ENCODE data around the gene OLFM2.

DNA sequence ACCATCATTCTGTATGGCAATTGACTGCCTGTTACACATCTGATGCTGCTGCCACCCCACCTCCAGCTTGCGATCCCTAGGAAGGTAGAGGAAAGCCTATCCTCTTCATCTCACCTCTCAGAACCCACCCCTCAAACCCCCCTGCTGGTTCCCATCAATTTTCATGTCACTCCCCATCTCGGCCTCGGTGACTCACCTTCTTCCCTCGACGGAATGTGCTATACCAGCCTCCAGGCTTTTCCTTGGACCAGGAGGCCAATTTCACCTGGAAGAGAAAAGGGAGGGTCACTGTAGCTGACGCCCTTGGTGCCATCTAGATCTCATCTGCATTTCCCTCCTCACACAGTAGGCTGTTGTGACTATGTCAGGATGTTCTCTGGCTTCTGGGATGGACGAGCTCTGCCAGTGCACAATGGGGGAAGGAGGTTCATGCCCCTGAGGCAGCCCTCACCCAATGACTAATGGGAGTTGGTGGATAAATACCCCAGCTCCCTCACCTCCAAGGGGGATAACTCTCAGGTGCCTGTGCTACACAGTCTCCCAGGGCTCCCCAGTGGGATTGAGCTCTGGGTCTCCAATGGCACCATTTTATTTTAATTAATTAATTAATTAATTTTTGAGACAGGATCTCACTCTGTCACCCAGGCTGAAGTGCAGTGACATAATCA is 26.4 kb upstream of the OLFM2 start:
- TF ChIP-seq, protein P1, sequence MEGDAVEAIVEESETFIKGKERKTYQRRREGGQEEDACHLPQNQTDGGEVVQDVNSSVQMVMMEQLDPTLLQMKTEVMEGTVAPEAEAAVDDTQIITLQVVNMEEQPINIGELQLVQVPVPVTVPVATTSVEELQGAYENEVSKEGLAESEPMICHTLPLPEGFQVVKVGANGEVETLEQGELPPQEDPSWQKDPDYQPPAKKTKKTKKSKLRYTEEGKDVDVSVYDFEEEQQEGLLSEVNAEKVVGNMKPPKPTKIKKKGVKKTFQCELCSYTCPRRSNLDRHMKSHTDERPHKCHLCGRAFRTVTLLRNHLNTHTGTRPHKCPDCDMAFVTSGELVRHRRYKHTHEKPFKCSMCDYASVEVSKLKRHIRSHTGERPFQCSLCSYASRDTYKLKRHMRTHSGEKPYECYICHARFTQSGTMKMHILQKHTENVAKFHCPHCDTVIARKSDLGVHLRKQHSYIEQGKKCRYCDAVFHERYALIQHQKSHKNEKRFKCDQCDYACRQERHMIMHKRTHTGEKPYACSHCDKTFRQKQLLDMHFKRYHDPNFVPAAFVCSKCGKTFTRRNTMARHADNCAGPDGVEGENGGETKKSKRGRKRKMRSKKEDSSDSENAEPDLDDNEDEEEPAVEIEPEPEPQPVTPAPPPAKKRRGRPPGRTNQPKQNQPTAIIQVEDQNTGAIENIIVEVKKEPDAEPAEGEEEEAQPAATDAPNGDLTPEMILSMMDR (IDR thresholded peaks at IDR 0.05): no peak
- no peak for TF ChIP-seq POLR2A (IDR thresholded peaks at IDR 0.05)
